Activated CD4-positive, alpha-beta T cell treated with anti-CD3 and anti-CD28 coated beads, Interleukin-2, amount 50 U/mL, for 48 hours (primary cell): ENCODE measurements around the gene ATF7.
"Not testable (repeated sequence)": the region's sequence is repeated elsewhere in the genome, so short reads cannot be mapped to it uniquely, and the experiment has no call there.

Experiments used
- DNase-seq, 2 experiments: peaks; one replicate each; pipeline ENCODE4 v3.0.0-alpha.2; 2020

The ATF7 gene

DNA sequence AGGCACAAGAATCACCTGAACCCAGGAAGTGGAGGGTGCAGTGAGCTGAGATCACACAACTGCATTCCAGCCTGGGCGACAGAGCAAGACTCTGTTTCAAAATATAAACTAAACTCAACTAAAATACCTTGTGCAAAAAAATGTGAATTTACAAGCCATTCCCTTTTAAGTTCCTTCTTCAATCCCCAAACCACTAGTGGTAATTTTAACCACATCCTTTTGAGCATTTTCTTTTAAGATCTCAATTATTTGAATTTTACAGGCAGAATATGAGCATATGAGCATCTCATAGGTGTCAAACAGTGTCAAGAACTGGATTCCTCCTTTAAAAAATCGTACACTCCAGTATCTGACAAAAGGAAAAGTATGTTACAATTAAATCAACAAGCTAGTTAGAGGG lies 61.9 kb downstream of the ATF7 start:
- no peak for DNase-seq

DNA sequence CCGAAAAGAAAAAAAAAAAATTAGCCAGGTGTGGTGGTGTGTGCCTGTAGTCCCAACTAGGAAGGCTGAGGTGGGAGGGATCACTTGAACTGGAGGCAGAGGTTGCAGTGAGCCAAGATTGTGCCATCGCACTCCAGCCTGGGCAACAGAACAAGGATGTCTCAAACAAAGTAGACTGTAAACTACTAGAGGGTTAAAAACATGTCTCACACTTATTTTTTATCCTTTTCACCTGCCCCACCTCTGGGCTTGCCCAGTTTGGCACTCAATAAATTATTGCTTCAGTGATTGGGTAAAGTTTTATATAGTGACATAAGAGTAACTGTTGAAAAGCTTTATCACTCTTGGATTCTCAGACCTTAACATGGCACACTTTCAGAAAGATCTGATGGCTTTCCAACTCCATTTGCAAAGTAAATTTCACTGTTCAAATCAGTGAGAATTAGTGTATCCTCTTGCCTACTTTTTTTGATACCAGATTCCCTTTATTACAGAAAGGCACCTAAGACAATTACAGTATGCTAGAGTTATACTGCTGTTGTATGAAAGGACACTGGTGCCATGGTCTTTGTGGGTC lies 62.6 kb downstream of the ATF7 start:
- DNase-seq = no peak

DNA sequence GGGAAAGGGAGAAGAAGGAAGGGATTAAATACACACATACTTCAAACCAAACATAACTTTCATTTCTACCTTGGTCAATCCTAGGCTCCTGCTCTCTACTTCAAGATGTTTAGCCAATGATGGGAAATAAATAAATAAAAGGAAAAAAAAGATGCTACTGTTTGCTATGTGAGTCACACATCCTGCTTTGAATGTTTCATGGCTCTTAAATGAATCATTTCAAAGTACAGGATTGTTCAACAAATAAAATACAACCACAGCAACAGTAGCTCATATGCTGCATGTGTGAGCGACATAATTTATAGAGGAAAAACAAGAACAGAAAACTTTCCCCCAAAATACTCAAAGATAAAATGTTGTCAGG lies 64.6 kb downstream of the ATF7 start:
- DNase-seq = no peak

DNA sequence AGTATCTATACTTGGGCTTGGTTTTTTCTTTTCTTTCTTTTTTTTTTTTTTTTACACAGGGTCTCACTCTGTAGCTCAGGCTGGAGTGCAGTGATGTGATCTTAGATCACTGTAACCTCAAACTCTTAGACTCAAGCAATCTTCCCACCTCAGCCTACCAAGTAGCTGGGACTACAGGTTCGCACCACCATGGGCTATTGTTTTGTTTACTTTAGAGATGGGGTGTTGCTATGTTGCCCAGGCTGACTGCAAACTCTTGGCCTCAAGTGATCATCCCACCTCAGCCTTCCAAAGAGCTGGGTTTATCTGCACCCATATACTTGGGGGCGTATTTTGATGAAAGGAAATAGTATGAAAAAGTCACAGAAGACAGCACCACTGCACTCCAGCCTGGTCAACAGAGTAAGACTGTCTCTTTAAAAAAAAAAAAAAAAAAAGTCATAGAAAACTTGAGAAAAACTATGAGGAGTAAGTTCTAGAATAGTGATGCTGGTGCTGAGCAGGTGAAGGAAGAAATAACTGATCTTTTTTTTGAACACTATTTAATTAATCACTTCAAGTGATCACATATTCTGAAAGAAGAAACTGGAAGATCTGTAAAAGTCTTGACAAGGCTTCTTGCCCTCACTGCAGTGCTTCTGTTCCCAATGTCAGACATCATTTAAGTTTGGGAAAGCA lies 65.1 kb downstream of the ATF7 start:
- DNase-seq = no peak

DNA sequence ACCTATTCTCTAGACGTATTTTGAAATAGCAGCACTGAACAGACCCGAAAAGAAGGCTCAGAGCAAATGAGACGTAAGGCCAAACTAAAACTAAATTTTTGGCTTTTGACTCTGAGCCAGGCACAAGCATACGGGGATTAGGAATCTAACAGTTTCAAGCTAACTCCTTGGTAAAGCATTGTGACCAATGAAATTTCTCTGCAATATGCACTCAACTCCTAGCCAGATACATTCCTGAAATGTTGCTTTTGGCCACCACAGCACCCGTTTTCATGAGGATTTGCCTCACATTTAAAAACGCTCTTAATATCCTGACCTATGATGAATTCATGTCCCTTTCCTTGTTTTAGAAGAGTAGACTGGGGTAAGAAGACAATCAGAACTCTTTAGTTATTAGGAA lies 65.8 kb downstream of the ATF7 start:
- no peak for DNase-seq

DNA sequence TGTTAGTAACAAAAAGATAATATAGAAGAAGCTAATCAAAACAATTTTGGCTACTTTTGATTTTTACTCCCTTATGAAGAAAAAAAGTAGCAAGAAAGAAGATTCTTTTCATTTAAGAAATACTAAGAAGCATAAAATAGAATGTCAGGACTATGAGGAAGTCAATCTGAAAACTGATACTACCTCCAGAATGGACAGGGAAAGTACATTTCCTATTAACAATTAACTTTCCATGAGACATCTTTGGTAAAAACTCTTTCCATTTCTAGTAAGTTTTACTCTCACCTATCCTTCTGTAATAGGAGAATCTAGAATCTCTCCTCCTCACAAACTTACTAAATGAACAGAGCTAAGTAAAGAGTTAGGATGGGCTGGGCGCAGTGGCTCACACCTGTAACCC lies 67.6 kb downstream of the ATF7 start:
- no peak for DNase-seq

DNA sequence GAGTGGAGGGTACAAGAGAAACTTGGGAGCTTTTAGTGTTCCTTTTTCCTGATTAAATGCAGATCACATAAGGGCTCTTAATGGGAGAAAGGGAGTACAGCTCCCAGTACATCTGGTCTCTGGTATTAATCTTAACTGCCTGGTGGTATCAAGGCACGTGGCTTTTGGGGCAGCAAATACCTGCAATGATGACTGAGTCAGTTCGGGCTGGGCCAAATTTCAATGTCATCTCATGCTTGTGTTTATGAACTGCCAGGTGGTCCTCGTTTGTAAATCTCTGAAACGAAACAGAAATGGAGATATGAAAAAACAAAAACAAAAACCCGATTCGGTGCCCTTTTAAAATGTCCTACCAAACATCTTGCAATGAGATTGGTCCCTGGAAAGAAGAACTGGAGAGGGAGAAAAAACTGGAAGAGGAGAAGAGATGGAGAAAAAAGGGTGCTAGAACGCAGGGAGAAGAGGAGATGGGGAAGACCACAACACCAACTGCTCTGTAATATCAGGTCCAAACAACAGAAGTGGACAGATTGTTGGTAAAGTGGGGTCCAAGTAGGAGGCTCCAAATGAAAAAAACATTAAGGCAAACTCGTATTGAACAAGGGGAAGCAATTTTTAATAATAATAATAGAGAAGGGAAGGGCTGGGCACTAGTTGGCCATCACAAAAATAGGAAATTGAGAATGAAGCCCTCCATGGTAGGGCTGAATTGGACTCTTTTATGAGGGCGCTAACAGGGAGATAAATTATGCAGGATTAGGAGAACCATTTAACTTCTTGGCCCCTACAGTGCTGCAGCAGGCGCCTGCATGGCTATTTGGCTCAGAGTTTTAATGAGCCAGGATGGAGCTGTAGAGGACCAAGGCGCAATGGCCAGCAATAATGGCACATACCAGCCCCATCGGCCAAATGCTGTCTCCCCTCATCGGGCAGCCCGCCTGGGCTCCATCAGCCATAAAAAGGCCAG lies 73.5 kb downstream of the ATF7 start:
- DNase-seq = no peak

DNA sequence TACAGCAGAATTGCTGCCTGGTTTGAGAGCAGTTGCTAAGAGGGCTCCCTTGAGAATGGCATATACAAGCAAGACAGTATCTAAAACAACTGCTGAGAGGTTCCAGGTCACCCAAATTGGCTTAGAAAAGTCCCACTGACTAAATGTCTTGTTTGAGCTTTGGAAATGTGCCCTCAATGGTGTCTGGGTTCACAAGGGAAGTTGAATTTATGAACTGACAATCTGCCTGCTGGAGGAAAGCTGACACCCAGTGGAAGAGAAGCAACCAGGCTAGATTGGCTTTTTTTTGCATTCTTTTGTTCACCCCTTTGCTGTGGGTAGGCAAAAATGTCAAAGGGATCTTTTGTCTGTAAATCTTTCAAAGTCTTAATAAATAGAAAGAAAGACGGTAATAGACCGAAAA lies 74.3 kb downstream of the ATF7 start:
- DNase-seq = no peak

DNA sequence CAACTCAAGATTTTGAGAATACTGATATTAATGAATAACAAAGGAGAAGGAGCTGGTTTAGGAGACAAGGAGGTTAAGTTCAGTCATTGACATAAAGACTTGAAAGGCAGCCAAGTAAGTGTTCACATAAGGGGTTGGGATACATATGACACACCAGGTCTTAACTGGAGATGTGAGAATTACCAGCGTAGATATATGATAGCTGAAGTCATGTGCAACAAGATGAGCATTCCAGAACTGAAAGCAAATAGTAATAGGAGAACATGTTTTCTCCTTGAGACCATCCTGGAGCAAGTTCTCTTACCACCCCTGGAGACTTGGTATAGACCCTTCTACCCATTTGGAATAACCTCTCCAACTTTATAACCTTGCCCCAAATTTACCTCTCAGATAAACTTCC lies 75.6 kb downstream of the ATF7 start:
- DNase-seq = no peak

DNA sequence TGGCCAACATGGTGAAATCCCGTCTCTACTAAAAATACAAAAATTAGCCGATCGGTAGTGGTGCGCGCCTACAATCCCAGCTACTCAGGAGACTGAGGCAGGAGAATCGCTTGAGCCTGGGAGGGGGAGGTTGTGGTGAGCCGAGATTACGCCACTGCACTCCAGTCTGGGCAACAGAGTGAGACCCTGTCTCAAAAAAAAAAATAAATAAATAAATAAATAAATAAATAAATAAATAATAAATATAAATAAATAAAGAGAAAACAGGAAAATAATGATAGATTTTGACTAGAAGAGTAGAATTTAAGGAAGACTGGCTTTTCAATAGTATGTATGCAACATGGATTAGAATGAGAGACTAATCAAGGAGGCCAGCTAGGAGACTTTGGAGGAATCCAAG lies 76.1 kb downstream of the ATF7 start:
- DNase-seq = not testable (repeated sequence)

DNA sequence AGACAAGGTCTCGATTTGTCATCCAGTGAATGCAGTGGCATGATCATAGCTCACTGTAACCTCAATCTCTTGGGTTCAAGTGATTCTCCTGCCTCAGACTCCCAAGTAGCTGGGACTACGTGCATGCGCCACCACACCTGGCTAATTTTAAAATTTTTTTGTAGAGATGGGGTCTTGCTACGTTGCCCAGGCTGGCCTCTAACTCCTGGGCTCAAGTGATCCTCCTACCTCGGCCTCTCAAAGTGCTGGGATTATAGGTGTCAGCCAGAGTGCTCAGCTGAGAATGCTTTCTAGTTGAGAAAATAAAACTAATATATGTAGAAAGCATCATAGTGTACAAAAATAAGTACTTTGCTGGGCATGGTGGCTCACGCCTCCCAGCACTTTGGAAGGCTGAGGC lies 77.8 kb downstream of the ATF7 start:
- not testable (repeated sequence) for DNase-seq

DNA sequence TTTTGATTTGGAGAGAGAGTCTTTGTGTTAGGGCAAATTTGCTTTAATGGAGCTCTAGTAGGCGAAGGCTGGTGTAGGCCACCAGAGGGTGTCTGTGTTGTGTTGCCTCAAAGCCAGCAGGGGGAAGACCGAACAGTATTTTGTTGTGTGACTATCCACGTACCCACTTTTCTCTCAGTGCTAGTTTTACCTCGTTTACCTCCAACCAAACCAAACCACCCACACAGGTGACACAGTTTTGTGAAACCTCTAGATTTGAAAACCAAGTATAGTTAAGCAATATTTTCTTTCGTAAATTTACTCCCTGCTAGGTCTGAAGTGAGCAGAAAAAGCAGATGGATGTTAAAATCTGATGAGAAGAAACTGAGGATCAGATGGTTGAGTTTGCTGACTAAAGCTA lies 82.6 kb downstream of the ATF7 start:
- DNase-seq = peak; percentile 50 to 61

DNA sequence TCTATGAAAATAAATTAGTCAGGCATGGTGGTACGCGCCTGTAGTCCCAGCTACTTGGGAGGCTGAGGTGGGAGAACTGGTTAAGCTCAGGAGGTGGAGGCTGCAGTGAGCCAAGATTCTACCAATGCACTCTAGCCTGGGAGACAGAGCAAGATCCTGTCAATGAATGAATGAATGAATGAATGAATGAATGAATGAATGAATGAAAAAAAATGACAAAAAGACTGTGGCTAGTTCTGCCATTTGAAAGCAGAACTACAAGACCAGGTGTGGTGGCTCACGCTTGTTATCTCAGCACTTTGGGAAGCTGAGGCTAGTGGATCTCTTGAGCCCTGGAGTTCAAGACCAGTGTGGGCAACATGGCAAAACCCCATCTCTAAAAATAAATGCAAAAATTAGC lies 86.7 kb downstream of the ATF7 start:
- no peak for DNase-seq

DNA sequence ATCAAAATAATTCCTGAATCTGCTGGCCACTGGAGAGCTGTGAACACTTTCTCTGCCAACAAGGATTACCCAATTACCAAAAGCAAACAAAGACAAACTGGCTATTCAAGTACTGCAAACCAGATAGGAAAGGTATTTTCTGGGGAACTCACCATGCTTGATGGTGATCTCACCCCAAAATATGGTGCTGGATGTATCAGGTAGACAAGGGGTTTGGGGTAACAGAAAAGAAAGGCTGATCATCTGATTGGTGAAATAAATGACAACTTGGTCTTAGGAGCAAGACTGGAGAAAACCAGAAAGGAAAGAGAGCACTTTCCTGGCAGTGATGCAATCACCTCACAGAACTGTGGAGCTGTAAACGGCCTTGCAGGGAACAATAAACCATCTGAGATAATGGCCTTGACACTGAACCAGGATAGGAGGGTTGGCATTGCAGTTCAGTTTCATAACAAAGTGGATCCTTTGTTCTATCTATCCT lies 87.9 kb downstream of the ATF7 start:
- no peak for DNase-seq

DNA sequence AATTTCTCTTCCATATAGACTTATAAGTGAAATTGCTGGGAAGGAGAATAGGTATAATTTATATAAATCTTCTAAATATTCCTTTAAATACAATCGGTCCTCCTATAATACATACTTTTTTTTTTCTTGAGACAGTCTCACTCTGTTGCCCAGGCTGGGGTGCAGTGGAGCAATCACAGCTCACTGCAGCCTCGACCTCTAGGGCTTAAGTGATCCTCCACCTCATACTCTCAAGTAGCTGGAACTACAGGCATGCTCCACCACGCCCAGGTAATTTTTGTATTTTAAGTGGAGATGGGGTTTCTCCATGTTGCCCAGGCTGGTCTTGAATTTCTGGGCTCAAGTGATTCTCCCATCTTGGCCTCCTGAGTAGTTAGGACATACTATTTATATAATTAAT lies 89.2 kb downstream of the ATF7 start:
- DNase-seq = no peak

DNA sequence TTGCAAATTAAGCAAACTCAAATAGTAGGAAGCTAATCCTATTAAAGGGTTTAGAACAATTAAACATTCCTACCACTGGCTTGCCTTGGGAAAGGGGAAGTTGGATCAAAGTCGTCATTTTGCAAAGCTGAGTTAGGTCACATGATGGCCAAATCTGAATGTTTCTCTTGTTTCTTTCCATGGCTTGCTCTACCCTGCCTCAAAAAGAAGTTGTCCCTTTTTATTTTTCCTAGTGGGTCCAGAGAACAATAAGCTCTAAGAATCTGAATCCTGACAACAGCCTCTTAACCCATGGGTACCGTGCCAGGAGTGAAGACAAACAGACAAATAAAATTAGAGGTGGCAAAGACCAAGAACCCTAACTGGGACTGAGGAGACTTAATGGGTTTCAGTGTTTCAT lies 92.7 kb downstream of the ATF7 start:
- DNase-seq = no peak

DNA sequence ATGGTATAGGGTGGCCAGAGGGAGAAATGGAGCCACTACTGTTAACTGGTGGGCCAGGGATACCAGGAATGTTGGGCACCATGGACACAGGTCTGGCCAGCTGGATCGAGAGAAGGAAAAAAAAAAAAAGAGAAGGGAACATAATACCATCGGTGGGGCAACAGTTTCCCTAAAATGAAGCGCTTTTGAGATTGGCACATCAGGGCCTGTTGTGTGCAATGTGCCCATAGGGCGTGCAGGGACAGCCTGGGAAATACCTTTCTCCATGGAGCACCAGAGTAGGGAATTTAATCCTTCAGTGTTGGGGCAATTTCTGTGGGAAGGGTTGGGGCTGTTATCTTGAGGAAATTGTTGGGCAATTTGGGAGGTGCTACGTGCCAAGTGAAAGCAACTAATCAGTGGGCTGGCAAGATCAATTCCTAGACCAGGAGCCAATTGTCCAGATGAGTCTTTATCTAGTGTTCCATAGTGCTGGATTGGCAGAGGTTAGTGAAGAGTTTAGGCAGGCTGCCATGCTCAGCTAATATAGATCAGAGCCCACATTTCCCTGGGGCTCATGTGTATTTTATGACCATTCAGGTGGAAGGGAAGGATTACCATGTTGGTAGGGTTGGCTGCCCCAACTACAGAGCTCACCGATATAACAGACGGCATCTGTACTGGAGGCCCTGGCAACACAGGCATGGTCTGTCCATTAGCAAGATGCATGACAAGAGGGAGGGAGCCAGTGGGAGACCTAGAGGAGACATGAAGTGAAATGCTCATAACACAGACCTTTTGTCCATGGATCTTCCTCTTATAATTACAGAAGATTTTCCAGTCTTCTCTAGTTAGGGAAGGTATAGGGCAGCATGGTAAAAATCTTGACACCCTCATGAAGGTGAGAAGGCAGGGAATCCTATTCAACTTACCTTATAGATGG lies 93.4 kb downstream of the ATF7 start:
- no peak for DNase-seq

DNA sequence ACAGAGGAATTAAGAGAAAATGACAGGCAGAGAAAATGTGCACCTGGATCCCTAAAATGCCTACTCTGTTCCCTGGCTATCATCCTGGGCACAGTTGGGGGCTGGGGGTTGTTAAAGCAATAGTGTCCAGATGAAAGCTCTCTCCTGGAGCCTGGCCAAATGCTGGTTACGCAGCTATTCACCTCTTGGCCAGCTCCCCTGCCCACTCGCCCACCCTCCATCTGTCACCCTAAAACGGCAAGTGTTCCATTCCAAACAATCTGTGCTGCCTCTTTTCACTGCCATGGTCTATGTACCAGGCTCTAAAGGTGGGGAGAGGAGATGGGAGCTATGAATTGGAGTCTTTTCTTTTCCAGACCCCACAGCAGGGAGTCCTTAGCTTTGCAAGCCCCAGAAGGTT lies 94.2 kb downstream of the ATF7 start:
- no peak for DNase-seq

DNA sequence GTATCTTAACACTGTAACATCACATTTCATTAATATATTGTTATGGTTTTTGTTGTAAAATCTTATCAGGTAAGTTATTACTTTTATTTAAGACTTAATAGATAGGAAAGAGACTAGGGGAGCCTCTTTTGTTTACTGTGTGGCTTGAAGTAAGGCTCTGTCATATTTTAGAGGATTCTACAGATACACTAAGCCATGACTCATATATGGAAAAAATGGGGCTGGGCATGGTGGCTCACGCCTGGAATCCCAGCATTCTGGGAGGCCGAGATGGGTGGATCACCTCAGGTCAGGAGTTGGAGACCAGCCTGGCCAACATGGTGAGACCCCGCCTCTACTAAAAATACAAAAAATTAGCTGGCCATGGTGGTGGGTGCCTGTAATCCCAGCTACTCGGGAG lies 95.3 kb downstream of the ATF7 start:
- DNase-seq = no peak

DNA sequence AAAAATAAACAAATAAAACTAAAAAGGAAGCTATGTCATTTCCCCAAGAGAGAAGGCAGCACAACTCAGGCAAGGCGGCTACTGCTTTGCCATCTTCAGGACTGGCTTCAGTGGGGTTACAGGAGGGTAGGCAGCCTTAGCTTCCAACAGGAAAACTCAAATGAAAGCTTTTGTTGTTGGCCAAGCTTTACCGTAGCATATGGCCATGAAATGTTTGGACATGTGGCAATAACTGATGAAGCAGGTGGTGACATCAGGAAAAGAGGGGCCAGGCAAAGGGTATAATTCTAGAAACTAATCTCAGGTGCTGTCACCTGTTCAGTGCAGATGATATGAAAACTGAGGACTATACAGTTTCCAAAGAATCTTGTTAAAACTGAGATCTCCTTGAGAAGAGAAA lies 96.1 kb downstream of the ATF7 start:
- DNase-seq = no peak

DNA sequence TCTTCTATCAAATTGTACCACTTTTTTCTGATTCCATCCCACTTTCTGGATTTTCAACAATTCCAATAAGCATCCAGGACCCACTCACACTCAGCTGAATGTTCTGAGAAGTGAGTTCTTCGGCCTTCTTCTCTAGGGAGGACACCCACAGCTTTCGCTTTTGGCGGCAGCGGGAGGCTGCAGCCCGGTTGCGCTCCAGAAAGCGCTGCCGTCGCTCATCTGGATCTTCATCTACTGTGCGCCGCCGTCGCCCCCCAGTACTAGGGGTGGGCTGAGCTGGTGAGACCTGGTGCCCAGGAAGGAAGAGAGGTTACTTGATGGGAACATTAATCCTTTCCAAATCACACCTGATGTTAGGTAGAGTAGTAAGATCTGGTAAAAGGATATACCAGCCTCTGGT lies 101.7 kb downstream of the ATF7 start:
- DNase-seq = no peak

DNA sequence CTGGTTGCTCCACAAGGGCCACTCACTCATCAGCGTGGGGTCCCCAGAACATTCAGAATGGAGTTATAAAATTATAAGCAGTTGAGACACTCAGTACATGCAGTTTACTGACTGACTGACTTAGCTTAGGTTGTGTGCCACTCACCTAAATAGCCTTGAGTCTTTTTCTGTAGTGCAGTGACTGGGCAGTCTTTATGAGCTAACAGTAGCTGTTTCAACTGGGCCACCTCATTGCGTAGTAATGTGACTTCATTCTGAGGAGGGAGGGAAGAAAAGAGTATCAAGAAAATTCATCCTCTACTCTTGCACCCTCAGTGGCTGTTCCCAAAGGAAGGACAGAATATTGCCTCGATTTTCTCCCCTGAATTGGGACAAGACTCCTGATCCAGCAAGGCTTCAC lies 103.1 kb downstream of the ATF7 start:
- DNase-seq = no peak

DNA sequence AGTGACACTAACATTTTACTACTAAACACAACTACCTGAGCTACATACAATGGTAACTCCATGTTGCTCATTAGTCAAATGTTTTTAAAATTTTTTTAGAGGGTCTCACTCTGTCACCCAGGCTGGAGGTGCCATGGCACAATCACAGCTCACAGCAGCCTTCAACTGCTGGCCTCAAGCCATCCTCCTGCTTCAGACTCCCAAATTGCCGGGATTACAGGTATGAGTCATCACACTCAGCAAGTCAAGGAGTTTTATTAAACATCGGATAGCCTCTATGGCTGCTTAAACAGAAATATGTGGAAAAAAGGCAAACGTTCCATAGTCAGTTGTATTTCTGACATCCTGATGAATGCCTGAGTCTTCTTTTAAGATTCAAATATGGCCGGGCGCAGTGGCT lies 107.8 kb downstream of the ATF7 start:
- DNase-seq = no peak
